ENCODE data around the gene EXOC6B.
A peak's percentile ranks its signal among the peaks of the same experiment; 100 is the strongest.

Gene EXOC6B

DNA sequence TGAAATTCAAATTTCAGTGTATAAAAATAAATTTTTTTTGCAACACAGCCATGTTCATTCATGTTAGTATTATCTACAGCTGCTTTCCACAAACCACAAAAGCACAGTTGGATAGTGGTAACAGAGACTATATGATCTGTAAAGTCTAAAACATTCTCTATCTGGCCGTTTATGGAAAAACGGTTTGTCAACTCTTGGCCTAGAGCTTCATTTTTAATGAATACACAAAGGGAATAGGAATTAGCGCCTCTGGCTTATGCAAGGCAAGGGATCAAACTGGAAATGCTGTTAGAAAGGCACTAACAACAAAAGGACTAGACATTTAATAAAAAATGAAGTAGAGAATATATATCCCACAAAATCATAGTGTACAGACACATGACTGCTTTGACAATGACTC lies 211.9 kb downstream of the EXOC6B start:
- TF ChIP-seq, protein P1, sequence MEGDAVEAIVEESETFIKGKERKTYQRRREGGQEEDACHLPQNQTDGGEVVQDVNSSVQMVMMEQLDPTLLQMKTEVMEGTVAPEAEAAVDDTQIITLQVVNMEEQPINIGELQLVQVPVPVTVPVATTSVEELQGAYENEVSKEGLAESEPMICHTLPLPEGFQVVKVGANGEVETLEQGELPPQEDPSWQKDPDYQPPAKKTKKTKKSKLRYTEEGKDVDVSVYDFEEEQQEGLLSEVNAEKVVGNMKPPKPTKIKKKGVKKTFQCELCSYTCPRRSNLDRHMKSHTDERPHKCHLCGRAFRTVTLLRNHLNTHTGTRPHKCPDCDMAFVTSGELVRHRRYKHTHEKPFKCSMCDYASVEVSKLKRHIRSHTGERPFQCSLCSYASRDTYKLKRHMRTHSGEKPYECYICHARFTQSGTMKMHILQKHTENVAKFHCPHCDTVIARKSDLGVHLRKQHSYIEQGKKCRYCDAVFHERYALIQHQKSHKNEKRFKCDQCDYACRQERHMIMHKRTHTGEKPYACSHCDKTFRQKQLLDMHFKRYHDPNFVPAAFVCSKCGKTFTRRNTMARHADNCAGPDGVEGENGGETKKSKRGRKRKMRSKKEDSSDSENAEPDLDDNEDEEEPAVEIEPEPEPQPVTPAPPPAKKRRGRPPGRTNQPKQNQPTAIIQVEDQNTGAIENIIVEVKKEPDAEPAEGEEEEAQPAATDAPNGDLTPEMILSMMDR (IDR thresholded peaks at IDR 0.05; ENCODE audit: control extremely low read depth, extremely low read depth, low read depth, missing control alignments), result no peak
- CTCF ChIA-PET, result interaction anchor here (1.4 to 1.9 kb wide), 2 partner anchors 8 to 10 kb away, joined by 3 to 8 read pairs; no protein-coding TSS in a partner anchor
- no peak for DNase-seq (ENCODE audit: extremely low spot score)
- POLR2A ChIA-PET, result no interaction called here

DNA sequence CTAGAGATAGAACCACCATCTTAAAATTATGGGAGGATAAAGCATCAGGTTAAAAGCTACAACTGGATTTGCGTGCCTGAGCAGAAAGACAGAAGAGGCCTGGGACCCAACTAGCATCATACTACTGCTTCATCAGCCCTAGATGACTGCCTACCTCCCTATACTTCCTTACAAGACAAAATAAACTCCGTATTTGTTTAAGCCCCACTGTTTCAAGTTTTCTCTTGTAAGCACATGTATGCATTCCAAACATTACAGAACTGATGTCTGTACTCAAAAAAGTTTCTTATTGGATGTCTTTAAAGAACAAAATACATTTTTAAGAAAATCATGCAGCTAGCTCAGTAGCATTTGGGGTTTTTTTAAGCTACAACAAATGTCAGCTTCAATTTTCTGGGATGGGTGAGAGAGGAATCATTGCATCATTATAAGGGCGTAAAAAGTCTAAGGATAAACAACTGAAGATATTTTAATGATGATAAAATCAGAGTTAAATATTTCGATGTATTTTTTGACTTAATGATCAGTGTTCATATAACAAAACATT lies 213.1 kb downstream of the EXOC6B start:
- TF ChIP-seq, protein P1 (IDR thresholded peaks at IDR 0.05; ENCODE audit: control extremely low read depth, extremely low read depth, low read depth, missing control alignments), result no peak
- POLR2A ChIA-PET, result no interaction called here
- CTCF ChIA-PET, result no interaction called here
- no peak for DNase-seq (ENCODE audit: extremely low spot score)

DNA sequence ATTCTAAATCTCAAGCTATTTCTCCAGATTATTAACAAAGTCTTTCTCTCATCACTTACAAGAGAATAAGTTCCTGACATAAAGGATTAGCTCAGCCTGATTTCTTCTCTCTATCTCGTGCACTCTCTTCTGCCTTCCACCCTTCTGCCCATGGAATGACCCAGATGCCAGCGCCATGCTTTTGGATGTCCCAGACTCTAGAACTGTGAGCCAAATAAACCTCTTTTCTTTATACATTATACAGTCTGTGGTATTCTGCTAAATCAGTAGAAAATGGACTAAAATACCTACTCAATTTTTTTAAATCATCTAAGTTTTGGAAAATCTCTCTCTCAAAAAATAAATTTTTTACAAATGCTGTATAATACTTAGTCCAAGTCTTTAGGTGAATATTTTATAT lies 218.6 kb downstream of the EXOC6B start:
- ChIA-PET CTCF (interaction anchor here (2.1 kb wide), 1 partner anchor 683 kb away, joined by 5 read pairs; no protein-coding TSS in a partner anchor), POLR2A (no interaction called here)
- TF ChIP-seq, protein P1 (IDR thresholded peaks at IDR 0.05; ENCODE audit: control extremely low read depth, extremely low read depth, low read depth, missing control alignments), result no peak
- no peak for DNase-seq (ENCODE audit: extremely low spot score)

DNA sequence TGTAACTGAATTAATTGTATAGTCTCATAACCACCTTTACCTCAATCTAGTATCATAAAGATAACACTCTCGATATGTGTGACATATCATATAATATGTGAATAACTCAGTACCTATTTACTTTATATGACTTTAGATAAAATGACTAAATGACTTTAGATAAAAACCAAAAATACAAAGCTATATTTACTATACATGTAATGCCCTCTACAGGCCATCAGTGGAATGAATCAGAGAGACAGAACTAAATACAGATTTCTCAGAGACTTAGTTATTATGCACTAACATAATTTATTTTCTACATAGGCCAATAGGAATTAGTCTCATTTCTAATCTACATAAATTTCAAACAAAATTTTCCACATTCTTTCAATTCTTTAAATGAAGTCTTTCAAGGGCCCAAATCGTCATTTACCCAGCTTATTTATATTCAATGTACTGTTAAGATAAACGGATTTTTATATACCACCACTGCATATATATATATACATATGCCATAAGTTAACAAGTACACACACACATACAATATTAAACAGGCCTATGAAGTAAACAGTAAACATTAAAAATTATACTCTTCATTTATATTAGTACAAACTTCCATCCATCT lies 219.9 kb downstream of the EXOC6B start:
- TF ChIP-seq, protein P1 (IDR thresholded peaks at IDR 0.05; ENCODE audit: control extremely low read depth, extremely low read depth, low read depth, missing control alignments), result peak; percentile 51
- DNase-seq (ENCODE audit: extremely low spot score), result peak; percentile 16
- POLR2A ChIA-PET, result interaction anchor here (0.5 kb wide), 1 partner anchor 41 kb away, joined by 3 read pairs; no protein-coding TSS in a partner anchor
- CTCF ChIA-PET, result interaction anchor here (0.9 to 2.1 kb wide), 7 partner anchors 8 to 682 kb away, joined by 3 to 8 read pairs (median 4); no protein-coding TSS in a partner anchor

DNA sequence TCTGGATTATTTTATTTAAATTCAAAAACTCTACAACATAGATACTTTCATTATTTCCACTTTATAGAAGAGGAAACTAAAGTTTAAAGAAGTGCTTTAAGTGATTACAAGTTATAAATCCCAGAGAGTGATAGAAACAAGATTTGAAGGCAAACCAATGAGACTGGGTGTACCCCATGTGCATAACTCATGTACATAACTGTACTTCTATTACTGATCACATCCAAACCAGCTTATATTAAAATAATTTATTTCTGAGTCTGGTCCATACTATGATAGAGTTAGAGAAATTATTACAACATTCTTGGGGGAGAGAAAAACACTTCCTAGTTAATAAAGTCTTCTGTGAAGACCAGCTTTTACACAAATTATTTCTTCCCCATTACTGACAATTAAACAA lies 221.4 kb downstream of the EXOC6B start:
- ChIA-PET CTCF (interaction anchor here (1.1 to 1.4 kb wide), 3 partner anchors 13 to 34 kb away, joined by 3 to 4 read pairs (median 4); no protein-coding TSS in a partner anchor), POLR2A (no interaction called here)
- TF ChIP-seq, protein P1 (IDR thresholded peaks at IDR 0.05; ENCODE audit: control extremely low read depth, extremely low read depth, low read depth, missing control alignments), result no peak
- DNase-seq (ENCODE audit: extremely low spot score), result no peak

DNA sequence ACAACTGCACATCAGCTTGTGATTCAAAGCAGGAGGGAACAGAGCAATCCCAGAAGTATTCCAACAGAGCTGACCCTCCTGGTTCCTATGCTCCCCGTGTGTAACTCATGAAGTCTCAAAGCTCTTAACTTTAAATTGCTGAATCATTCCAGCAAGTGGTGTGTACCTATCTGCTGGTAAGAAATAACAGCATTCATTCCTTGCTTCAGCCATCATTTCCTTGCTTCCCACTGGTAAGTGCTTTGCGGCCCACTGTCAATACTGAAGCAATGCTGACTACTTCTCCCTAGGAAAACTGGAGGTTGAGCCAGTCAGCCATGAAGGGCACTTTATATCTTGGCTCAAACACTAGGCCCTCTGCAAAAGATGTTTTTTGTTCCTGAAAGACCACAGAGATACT lies 222.4 kb downstream of the EXOC6B start:
- CTCF ChIA-PET, result no interaction called here
- no peak for DNase-seq (ENCODE audit: extremely low spot score)
- POLR2A ChIA-PET, result no interaction called here

More for the DNA sequence above, 222.4 kb downstream of the EXOC6B start:
- TF ChIP-seq, protein P1 (IDR thresholded peaks at IDR 0.05; ENCODE audit: control extremely low read depth, extremely low read depth, low read depth, missing control alignments), result no peak

All from GM10248 (cell line).